NCI-H510A (cell line): ENCODE measurements around the gene LGALS4.
"Not testable (repeated sequence)": the region's sequence is repeated elsewhere in the genome, so short reads cannot be mapped to it uniquely, and the experiment has no call there.

Source experiments
- DNase-seq: peaks from one replicate; lab custom pipeline; 2025; lab: John Stamatoyannopoulos, UW

LGALS4 gene

DNA sequence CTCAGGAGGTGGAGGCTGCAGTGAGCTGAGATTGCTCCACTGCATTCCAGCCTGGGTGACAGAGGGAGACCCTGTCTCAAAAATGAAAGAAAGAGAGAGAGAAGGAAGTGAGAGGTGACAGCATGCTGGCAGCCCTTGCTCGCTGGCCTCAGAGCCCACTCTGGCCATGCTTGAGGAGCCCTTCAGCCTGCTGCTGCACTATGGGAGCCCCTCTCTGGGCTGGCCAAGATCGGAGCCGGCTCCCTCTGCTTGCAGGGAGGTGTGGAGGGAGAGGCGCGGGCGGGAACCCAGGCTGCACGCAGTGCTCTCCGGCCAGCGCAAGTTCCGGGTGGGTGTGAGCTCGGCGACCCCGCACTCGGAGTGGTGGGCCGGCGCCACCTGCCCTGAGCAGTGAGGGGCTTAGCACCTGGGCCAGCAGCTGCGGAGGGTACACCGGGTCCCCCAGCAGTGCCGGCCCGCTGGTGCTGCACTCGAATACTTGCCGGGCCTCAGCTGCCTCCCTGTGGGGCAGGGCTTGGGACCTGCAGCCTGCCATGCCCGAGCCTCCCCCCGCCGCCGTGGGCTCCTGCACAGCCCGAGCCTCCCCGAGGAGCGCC is 8.6 kb upstream of the LGALS4 start:
- DNase-seq: not testable (repeated sequence)

GRCh38 chr19:38819231-38819920 is 6.6 kb upstream of the LGALS4 start:
- DNase-seq: no peak

DNA sequence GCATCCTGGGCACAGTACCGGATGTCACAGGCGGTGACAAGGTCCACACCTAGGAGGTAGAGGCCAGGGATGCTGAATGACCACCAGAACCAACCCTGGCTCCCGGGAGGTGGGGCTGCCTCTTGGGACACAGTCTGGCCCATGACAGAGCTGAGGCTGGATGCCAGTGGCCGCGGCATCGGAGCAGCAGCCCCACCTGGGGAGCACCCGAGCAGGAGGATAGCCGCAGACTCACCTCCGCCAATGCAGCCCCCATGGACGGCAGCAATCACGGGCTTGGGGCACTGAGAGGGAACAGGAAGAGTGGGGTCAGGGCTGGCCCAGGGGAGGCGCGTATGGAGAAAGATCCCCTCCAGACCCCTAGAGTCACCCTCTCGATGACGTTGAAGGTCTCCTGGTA is 4.3 kb upstream of the LGALS4 start:
- no peak for DNase-seq

DNA sequence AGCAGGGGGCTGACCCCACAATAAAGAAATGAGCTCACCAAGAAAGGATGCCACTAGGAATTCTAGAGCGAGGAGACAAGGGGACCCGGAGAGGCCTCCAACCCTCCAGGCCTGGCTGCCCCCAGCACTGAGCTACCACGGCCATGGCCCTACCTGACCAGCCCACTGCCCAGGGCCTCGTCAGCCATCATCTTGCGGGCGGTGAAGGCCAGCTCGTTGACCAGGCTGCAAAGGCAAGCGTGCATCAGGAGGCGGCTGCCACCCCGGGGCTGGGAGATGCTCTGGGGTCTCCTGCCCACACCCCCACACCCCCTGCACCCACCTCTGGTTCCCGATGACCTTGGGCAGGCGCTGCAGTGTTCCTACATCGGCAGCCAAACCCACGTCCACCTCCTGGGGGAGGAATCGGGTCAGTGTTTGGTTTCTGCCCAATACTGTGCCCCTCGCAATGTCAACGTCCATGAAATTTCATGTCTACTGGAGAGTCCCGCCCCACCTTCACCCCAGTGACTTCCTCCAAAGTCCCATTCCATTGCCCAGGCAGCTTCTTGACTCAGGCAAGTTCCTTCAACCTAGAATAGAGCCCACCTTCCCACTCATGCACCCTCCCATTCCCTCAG is 3.5 kb upstream of the LGALS4 start:
- no peak for DNase-seq

DNA sequence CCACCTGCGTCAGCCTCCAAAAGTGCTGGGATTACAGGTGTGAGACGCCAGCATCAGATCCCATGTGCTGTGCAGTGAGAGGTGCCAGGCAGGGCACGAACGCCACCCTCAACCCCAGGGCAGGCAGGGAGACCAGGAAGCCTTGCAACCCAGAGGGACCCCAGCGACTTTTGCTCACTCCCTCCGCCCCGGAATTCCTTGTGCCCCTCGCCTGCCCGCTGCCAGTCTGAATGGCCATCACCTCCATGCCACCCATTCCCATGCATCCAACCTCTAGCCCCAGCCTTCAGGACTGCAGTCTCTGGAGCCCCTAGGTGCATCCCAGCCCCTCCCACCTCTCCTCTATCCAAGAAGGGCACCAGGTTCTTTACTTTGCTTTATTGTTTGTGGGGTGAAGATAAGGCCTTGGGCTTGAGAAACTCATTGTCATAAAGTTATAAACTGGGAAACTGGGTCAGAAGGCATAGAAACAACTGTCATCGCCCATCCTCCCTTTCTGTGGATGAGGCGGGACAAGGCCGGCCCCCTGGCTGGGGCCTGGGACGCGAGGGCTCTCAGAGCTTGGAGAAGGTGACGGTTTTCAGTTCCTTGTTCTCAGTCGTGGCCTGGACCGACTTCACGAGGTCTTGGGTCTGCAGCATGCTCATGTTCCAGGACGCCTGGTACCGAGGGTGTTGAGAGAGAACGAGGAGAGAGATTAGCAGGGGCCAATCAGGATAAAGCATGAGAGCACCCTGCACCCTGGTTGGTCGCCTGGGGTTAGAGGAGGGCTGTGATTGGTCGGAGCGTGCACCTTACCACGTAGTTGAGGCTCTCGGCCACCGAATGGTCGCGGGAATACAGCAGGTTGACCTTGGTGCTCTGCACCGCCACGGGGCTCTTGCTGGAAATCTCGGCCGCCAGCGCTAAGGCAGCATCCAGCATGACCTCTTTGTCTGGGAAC is 2.6 kb upstream of the LGALS4 start:
- no peak for DNase-seq

- not testable (repeated sequence) for DNase-seq
These were observed 1.2 kb upstream of the LGALS4 start for GRCh38 chr19:38813932-38814331.

DNA sequence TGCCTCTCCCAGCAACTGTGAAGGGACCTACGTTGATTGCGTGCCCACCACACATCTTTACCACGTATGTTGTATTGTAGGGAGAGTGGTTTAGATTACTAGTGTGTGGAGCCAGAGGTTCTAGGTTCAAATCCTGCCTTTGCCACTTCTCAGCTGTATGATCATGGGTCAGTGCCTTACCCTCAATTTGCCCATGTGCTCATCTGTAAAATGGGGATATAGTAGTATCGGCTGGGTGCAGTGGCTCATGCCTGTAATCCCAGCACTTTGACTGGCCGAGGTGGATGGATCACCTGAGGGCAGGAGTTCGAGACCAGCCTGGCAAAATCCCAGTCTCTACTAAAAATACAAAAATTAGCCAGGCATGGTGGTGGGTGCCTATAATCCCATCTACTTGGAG is 578 bp upstream of the LGALS4 start:
- DNase-seq: no peak

DNA sequence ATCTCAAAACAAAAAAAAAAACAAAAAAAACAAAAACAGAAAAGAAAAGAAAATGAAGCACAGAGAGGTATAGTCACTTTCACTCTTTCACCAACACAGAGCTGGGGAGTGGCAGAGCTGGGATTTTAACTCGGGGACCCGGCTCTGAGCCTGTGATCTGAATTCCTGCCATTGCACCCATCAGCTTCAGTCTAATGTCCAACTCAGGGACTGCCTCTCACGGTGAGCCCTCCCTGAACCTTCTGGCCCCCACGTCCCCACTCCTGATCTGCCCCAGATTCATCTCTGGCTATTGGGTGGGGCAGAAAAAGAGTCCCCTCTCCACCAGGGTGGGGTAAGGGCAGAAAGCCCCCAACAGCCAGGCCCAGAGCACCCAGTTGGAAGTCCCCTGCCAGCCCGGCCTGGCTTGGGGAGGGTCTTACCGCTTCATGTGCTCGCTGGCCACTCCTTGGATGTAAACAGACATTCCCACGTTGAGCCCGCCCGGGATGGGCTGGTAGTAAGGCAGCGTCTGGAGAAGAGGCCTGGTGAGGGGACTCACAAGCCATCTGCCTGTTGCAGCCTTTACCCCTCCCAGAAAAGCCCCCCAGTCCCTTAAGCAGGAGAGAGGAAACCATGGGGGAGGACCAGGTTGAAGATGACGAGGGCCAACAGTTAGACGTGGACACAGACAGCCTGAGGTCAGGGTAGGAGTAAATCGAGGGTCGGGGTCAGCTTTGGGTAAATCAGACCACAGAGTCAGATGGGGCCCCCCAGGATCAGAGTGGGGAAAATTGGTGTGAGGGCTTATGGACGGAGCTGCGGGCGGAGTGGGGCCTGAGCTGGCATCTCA is 520 bp downstream of the LGALS4 start:
- DNase-seq: no peak

DNA sequence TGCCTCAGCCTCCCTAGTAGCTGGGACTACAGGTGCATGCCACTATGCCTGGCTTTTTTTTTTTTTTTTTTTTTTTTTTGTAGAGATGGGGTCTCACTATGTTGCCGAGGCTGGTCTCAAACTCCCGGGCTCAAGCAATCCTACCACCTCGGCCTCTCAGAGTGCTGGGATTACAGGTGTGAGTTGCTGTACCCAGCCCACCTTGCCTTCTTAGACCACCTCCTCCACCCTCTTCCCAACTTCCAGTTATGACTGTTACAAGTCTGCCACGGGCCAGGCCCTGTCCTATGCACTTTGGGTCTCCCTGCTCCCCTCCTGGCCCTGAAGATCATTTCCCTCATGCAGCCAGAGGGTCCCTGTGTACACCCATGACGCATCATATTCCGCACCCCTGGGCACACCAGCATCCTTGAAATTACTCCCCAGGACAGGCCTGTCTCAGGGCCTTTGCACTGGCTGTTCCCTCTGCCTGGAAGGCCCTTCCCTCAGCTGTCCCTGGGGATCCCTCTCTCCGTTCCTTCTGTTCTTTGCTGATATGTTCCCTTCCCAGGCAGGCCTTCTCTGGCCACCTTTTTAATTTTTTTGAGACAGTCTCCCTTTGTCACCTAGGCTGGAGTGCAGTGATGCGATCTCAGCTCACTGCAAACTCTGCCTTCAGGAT is 3.0 kb downstream of the LGALS4 start:
- DNase-seq: no peak

- no peak for DNase-seq
These were observed 4.0 kb downstream of the LGALS4 start for GRCh38 chr19:38808741-38809140.

- DNase-seq: not testable (repeated sequence)
These were observed 5.2 kb downstream of the LGALS4 start for GRCh38 chr19:38807374-38808098.

DNA sequence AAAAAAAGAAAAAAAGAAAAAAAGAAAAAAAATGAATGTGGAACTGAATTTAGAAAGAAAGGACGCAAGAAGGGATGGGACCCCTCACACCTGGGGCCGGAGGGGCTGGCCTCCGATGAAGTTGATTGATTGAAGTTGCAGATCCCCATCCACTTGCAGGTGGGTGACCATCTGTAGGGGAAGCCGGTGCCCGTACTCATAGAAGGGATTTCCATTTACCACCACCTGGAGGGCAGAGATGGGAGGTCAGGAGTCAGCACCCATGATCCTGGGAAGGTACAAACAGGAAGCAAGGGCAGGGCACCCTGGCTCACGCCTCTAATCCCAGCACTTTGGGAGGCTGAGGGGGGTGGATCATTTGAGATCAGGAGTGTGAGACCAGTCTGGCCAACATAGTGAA is 6.4 kb downstream of the LGALS4 start:
- no peak for DNase-seq

- DNase-seq: no peak
These were observed 7.6 kb downstream of the LGALS4 start for GRCh38 chr19:38805180-38805579.

GRCh38 chr19:38803543-38803942 is 9.2 kb downstream of the LGALS4 start:
- no peak for DNase-seq

DNA sequence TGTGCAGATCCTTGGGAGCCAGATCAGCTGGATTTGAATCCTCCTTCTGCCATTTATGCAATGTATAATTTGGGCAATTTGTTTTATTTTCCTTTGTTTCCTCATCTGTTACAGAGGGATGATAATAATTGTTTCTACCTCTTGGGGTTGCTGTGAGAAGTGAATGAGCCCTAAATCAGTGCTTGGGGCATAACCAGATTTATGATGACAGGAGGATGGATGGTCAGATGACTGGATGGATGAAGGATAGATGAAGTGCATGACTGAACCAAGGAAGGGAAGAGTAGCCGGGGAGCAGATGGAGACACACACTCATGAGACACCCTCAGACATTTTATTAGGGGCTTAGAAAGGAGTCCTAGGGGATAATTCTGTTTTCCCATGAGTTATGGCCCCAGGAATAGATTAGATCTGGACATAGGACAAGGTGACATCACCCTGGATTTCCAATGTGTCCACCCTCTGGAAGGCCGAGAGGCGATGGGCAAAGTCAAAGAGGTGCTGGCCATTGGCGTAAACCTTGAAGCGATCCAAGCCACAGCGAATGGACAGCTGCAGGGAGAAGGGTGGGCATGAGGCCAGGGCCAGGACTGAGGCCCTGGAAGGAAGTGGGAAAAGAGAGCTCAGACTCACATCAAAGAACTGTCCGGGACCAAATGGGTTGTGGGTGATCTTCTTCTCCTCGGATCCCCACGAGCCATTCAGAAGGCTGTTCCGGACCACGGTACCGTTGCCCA is 11.2 kb downstream of the LGALS4 start:
- DNase-seq: no peak

- DNase-seq: no peak
These were observed 12.0 kb downstream of the LGALS4 start for GRCh38 chr19:38800577-38801347.

GRCh38 chr19:38799104-38799503 is 13.6 kb downstream of the LGALS4 start:
- DNase-seq: no peak

- not testable (repeated sequence) for DNase-seq
These were observed 15.0 kb downstream of the LGALS4 start for GRCh38 chr19:38797781-38798180.

GRCh38 chr19:38796154-38796553 is 16.6 kb downstream of the LGALS4 start:
- no peak for DNase-seq
